Measurements from ENCODE around the gene TXNDC8. TPM values are rescaled to one million over a fixed set of nuclear protein-coding genes. Genes with fewer than 3 reads are reported as not detected.

The TXNDC8 gene
- not detected for total RNA-seq

GRCh38 chr9:110337727-110338126 lies at the start of gene TXNDC8:
Gene TXNDC8, minus strand, starts transcription at chr9:110337863.
- 59% methylated on average over 1 of the region's 1 CpG for WGBS
- Histone ChIP-seq H3K4me1 (no peaks in the 10 kb centered on the region), H3K27ac (replicated peaks in 1 of 4) (no peak within 1 kb of the TSS)

GRCh38 chr9:110383491-110383890 lies 45.8 kb upstream of the TXNDC8 start:
- peaks cover 0 to 40% (median 4%) of the 10 kb centered on the region in 4 donors for H3K36me3 ChIP-seq
- 96% methylated on average over 5 of the region's 6 CpGs for WGBS
- no peaks in the 10 kb centered on the region for H3K9me3 ChIP-seq
- H3K27ac ChIP-seq (replicated peaks in 1 of 4) = no peak overlapping the region
- TF ChIP-seq POLR2A (IDR thresholded peaks at IDR 0.05; ENCODE audit: low read depth) (no peak), POLR2AphosphoS5 (IDR thresholded peaks at IDR 0.05) (no peak), CTCF (IDR thresholded peaks at IDR 0.05) (no peak), EP300 (IDR thresholded peaks at IDR 0.05) (no peak)
- H3K4me1 ChIP-seq = no peaks in the 10 kb centered on the region
- no peak overlapping the region for H3K4me3 ChIP-seq
- no peak for DNase-seq (ENCODE audit: extremely low spot score)
- intact Hi-C loops (cut with DNase I) = no loop called here
- H3K27me3 ChIP-seq = no peaks in the 10 kb centered on the region

More at GRCh38 chr9:110337727-110338126, at the start of gene TXNDC8:
- Histone ChIP-seq H3K9me3 (no peaks in the 10 kb centered on the region), H3K27me3 (no peaks in the 10 kb centered on the region), H3K36me3 (no peaks in the 10 kb centered on the region), H3K4me3 (no peak within 1 kb of the TSS)
- no peak for DNase-seq (ENCODE audit: extremely low spot score)
- TF ChIP-seq POLR2A (IDR thresholded peaks at IDR 0.05; ENCODE audit: low read depth) (no peak), EP300 (IDR thresholded peaks at IDR 0.05) (no peak), CTCF (IDR thresholded peaks at IDR 0.05) (no peak), POLR2AphosphoS5 (IDR thresholded peaks at IDR 0.05) (no peak)
- intact Hi-C loops (cut with DNase I) = no loop called here

- Histone ChIP-seq H3K27me3 (no peaks in the 10 kb centered on the region), H3K4me3 (no peak overlapping the region), H3K4me1 (no peaks in the 10 kb centered on the region), H3K9me3 (no peaks in the 10 kb centered on the region), H3K36me3 (peaks cover 0 to 40% (median 4%) of the 10 kb centered on the region in 4 donors), H3K27ac (replicated peaks in 1 of 4) (no peak overlapping the region)
- DNase-seq (ENCODE audit: extremely low spot score) = no peak
- 94% methylated on average over 4 of the region's 4 CpGs for WGBS
- no peak for TF ChIP-seq EP300 (IDR thresholded peaks at IDR 0.05)
- no peak for TF ChIP-seq POLR2AphosphoS5 (IDR thresholded peaks at IDR 0.05)
- TF ChIP-seq CTCF (IDR thresholded peaks at IDR 0.05) = no peak
- TF ChIP-seq POLR2A (IDR thresholded peaks at IDR 0.05; ENCODE audit: low read depth) = no peak
- intact Hi-C loops (cut with DNase I) = no loop called here
Measured at GRCh38 chr9:110382731-110383130, 45.1 kb upstream of the TXNDC8 start.

- DNase-seq (ENCODE audit: extremely low spot score) = no peak
- H3K27ac ChIP-seq (replicated peaks in 1 of 4) = no peak overlapping the region
- H3K36me3 ChIP-seq = peaks cover 0 to 7% (median 0%) of the 10 kb centered on the region in 4 donors
- H3K4me3 ChIP-seq = no peak overlapping the region
- H3K27me3 ChIP-seq = no peaks in the 10 kb centered on the region
- 72% methylated on average over 6 of the region's 6 CpGs for WGBS
- TF ChIP-seq CTCF (IDR thresholded peaks at IDR 0.05) (no peak), EP300 (IDR thresholded peaks at IDR 0.05) (no peak), POLR2A (IDR thresholded peaks at IDR 0.05; ENCODE audit: low read depth) (no peak)
- no peaks in the 10 kb centered on the region for H3K4me1 ChIP-seq
- intact Hi-C loops (cut with DNase I) = no loop called here
- no peaks in the 10 kb centered on the region for H3K9me3 ChIP-seq
Measured at GRCh38 chr9:110371411-110372007, 33.8 kb upstream of the TXNDC8 start.

- Histone ChIP-seq H3K4me1 (no peaks in the 10 kb centered on the region), H3K27me3 (no peaks in the 10 kb centered on the region), H3K27ac (replicated peaks in 1 of 4) (no peak overlapping the region), H3K36me3 (peaks cover 0 to 7% (median 0%) of the 10 kb centered on the region in 4 donors), H3K9me3 (no peaks in the 10 kb centered on the region), H3K4me3 (no peak overlapping the region)
- no peak for DNase-seq (ENCODE audit: extremely low spot score)
- TF ChIP-seq CTCF (IDR thresholded peaks at IDR 0.05) = no peak
- intact Hi-C loops (cut with DNase I) = no loop called here
- WGBS = 24% methylated on average over 3 of the region's 3 CpGs
Measured at GRCh38 chr9:110370315-110370714, 32.7 kb upstream of the TXNDC8 start.

Measured in esophagus muscularis mucosa (tissue), 4 donors.